Upper lobe of right lung (tissue), 1 donor: ENCODE measurements around the gene CENPP. TPM values are rescaled to one million over a fixed set of nuclear protein-coding genes. Genes with fewer than 3 reads are reported as not detected.

ENCODE experiments used
- ATAC-seq: fragments of 200-7000 bp; cut with Tn5 transposase; one replicate; pipeline ENCODE4 v1.9.1; 2020; ENCODE audit warnings: mild to moderate bottlenecking, moderate library complexity
- DNase-seq: peaks from one replicate; pipeline ENCODE4 v3.0.0-alpha.2; 2020
- H3K27ac ChIP-seq: fragments of 200-600 bp; one replicate; pipeline ENCODE4 v1.8.0; 2022
- H3K27me3 ChIP-seq: fragments of 200-600 bp; one replicate; pipeline ENCODE4 v1.8.0; 2022; ENCODE audit warnings: mild to moderate bottlenecking
- H3K36me3 ChIP-seq: fragments of 200-600 bp; one replicate; pipeline ENCODE4 v1.8.0; 2022
- H3K4me1 ChIP-seq: fragments of 200-600 bp; one replicate; pipeline ENCODE4 v1.8.0; 2022
- H3K4me3 ChIP-seq: fragments of 200-600 bp; one replicate; pipeline ENCODE4 v1.8.0; 2022; ENCODE audit warnings: mild to moderate bottlenecking
- H3K9me3 ChIP-seq: fragments of 200-600 bp; one replicate; pipeline ENCODE4 v1.8.0; 2022
- CTCF ChIP-seq: fragments of 200-600 bp; IDR thresholded peaks from one replicate; pipeline ENCODE4 v1.8.0; 2022; ENCODE audit warnings: antibody characterized with exemption
- intact Hi-C: fragments of 100-400 bp; cut with DNase I; formaldehyde crosslinking; loops from one replicate; pipeline ENCODE4 v1.11.0; 2022
- total RNA-seq: library from RNA; stranded (reverse); fragmentation: NEBNext Ultra II Directional; extraction: Animal tissue kit (Norgen Biotek cat#: 25700); gene quantifications from one replicate; pipeline ENCODE4 v1.2.1, GENCODE V29; 2021
- donor health status: DM: no; HTN: yes; CAD: no; lungs with severe emphysema.

CENPP gene
- total RNA-seq, 1 donor from 2014 or later = 4.0 TPM

GRCh38 chr9:92294297-92294676, 31.5 kb upstream of the CENPP start:
- Histone ChIP-seq H3K4me3 (peak overlapping the region; percentile 66), H3K27ac (peak overlapping the region; percentile 85), H3K9me3 (no peaks in the 10 kb centered on the region), H3K4me1 (peaks cover 20% of the 10 kb centered on the region), H3K36me3 (peaks cover 26% of the 10 kb centered on the region), H3K27me3 (no peaks in the 10 kb centered on the region)
- intact Hi-C loops = no loop called here
- DNase-seq (no peak), ATAC-seq (no peak)
- no peak for TF ChIP-seq CTCF

GRCh38 chr9:92295240-92295790, 30.4 kb upstream of the CENPP start:
- no peaks in the 10 kb centered on the region for H3K9me3 ChIP-seq
- peaks cover 20% of the 10 kb centered on the region for H3K4me1 ChIP-seq
- no peak for TF ChIP-seq CTCF
- intact Hi-C loops = no loop called here
- no peak overlapping the region for H3K4me3 ChIP-seq
- DNase-seq (no peak), ATAC-seq (no peak)
- no peaks in the 10 kb centered on the region for H3K27me3 ChIP-seq
- H3K36me3 ChIP-seq = peaks cover 36% of the 10 kb centered on the region
- H3K27ac ChIP-seq = no peak overlapping the region

GRCh38 chr9:92295827-92296258, 29.9 kb upstream of the CENPP start:
- intact Hi-C loops = no loop called here
- no peaks in the 10 kb centered on the region for H3K27me3 ChIP-seq
- no peak overlapping the region for H3K4me3 ChIP-seq
- H3K27ac ChIP-seq = no peak overlapping the region
- TF ChIP-seq CTCF = no peak
- ATAC-seq (no peak), DNase-seq (no peak)
- peaks cover 42% of the 10 kb centered on the region for H3K36me3 ChIP-seq
- peaks cover 20% of the 10 kb centered on the region for H3K4me1 ChIP-seq
- H3K9me3 ChIP-seq = no peaks in the 10 kb centered on the region

- Histone ChIP-seq H3K9me3 (no peaks in the 10 kb centered on the region), H3K27ac (no peak overlapping the region), H3K4me3 (no peak overlapping the region), H3K27me3 (no peaks in the 10 kb centered on the region), H3K36me3 (peaks cover 59% of the 10 kb centered on the region), H3K4me1 (peaks cover 14% of the 10 kb centered on the region)
- intact Hi-C loops = no loop called here
- TF ChIP-seq CTCF = no peak
- DNase-seq (no peak), ATAC-seq (no peak)
These were observed 28.1 kb upstream of the CENPP start for GRCh38 chr9:92297611-92298010.

GRCh38 chr9:92298036-92298435, 27.7 kb upstream of the CENPP start:
- no peaks in the 10 kb centered on the region for H3K27me3 ChIP-seq
- ATAC-seq = no peak
- H3K9me3 ChIP-seq = no peaks in the 10 kb centered on the region
- no peak overlapping the region for H3K4me3 ChIP-seq
- TF ChIP-seq CTCF = no peak
- no peak overlapping the region for H3K27ac ChIP-seq
- intact Hi-C loops = no loop called here
- no peak for DNase-seq
- H3K4me1 ChIP-seq = peaks cover 10% of the 10 kb centered on the region
- H3K36me3 ChIP-seq = peaks cover 64% of the 10 kb centered on the region

GRCh38 chr9:92299116-92299515, 26.6 kb upstream of the CENPP start:
- intact Hi-C loops = no loop called here
- Histone ChIP-seq H3K4me3 (no peak overlapping the region), H3K4me1 (peaks cover 10% of the 10 kb centered on the region), H3K9me3 (no peaks in the 10 kb centered on the region), H3K36me3 (peaks cover 74% of the 10 kb centered on the region), H3K27me3 (no peaks in the 10 kb centered on the region), H3K27ac (no peak overlapping the region)
- DNase-seq (no peak), ATAC-seq (no peak)
- TF ChIP-seq CTCF = no peak
